GM19023 (cell line): ENCODE results near the gene NAALADL2.
"Not testable (repeated sequence)": the region's sequence is repeated elsewhere in the genome, so short reads cannot be mapped to it uniquely, and the experiment has no call there.

ENCODE experiments used
- ATAC-seq: cut with Tn5 transposase; IDR thresholded peaks from one replicate; pipeline ENCODE4 v1.9.1; 2021; ENCODE audit warnings: mild to moderate bottlenecking, moderate library complexity; ENCODE audit not compliant: unreplicated experiment

NAALADL2 gene

GRCh38 chr3:175247629-175248028 is 388.5 kb downstream of the NAALADL2 start:
- ATAC-seq, result no peak

- no peak for ATAC-seq
Observed at GRCh38 chr3:175248832-175249231, 389.7 kb downstream of the NAALADL2 start.

- no peak for ATAC-seq
Observed at GRCh38 chr3:175255698-175256097, 396.6 kb downstream of the NAALADL2 start.

GRCh38 chr3:175257123-175257522 is 398.0 kb downstream of the NAALADL2 start:
- ATAC-seq, result no peak

GRCh38 chr3:175258763-175259162 is 399.6 kb downstream of the NAALADL2 start:
- no peak for ATAC-seq

- no peak for ATAC-seq
Observed at GRCh38 chr3:175260145-175260794, 401.1 kb downstream of the NAALADL2 start.

GRCh38 chr3:175266478-175266877 is 407.3 kb downstream of the NAALADL2 start:
- no peak for ATAC-seq

GRCh38 chr3:175267121-175267531 is 408.0 kb downstream of the NAALADL2 start:
- no peak for ATAC-seq

GRCh38 chr3:175267561-175267960 is 408.4 kb downstream of the NAALADL2 start:
- ATAC-seq, result no peak

- ATAC-seq, result no peak
Observed at GRCh38 chr3:175269394-175269793, 410.3 kb downstream of the NAALADL2 start.

- ATAC-seq, result no peak
Observed at GRCh38 chr3:175270198-175270837, 411.2 kb downstream of the NAALADL2 start.

- no peak for ATAC-seq
Observed at GRCh38 chr3:175270866-175271265, 411.7 kb downstream of the NAALADL2 start.

- ATAC-seq, result not testable (repeated sequence)
Observed at GRCh38 chr3:175271465-175271864, 412.3 kb downstream of the NAALADL2 start.

- ATAC-seq, result no peak
Observed at GRCh38 chr3:175272392-175272791, 413.3 kb downstream of the NAALADL2 start.

- no peak for ATAC-seq
Observed at GRCh38 chr3:175273573-175273972, 414.4 kb downstream of the NAALADL2 start.

GRCh38 chr3:175274056-175274455 is 414.9 kb downstream of the NAALADL2 start:
- peak; percentile 78 for ATAC-seq

GRCh38 chr3:175274474-175275218 is 415.5 kb downstream of the NAALADL2 start:
- ATAC-seq, result peak; percentile 42

- no peak for ATAC-seq
Observed at GRCh38 chr3:175278680-175279079, 419.5 kb downstream of the NAALADL2 start.

- ATAC-seq, result no peak
Observed at GRCh38 chr3:175279457-175279856, 420.3 kb downstream of the NAALADL2 start.

GRCh38 chr3:175279911-175280310 is 420.8 kb downstream of the NAALADL2 start:
- no peak for ATAC-seq

GRCh38 chr3:175287361-175287963 is 428.3 kb downstream of the NAALADL2 start:
- peak; percentile 99 for ATAC-seq
